ENCODE results near the gene SPR.

DNA sequence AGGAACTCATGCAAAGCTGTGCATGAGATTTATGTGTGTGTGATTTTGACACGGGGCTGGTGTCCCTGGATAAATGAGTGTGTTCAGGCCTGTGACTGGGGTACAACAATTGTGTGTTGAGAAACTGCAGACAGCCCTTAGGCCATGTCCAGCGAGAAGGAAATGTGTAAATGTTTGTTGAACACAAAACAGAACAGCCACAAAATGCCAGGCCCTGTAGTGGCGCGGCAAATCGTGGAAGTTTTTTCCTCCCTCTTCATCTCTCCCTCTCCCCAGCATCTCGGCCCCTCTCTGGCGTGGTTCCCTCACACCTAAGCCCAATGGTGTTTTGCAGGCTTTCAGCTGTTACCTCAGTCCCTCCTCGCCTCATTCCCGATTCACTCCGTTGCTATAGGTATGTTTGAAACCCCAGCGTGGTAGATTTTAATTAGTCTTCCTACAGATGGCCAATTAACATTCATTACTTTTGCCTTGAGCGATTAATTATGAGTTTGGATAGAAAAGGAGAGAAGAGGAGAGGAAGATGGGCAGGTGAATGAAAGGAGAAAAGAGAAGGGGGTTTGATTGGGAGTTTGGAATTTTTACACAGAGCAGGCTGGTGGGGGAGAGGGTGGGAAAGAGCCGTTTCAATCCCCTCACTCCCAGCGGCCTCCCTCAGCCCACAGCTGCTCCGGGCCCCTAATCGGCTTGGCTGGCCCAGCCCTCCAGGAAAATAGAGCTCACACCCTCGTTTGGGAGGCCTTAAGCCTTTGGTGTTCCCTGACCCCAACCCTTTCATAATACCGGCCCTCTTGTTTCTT is 10.8 kb downstream of the SPR start:
- TF ChIP-seq POLR2A (IDR thresholded peaks at IDR 0.05; ENCODE audit: low read depth) (no peak), EP300 (IDR thresholded peaks at IDR 0.05) (no peak)
- TF ChIP-seq, protein P1, sequence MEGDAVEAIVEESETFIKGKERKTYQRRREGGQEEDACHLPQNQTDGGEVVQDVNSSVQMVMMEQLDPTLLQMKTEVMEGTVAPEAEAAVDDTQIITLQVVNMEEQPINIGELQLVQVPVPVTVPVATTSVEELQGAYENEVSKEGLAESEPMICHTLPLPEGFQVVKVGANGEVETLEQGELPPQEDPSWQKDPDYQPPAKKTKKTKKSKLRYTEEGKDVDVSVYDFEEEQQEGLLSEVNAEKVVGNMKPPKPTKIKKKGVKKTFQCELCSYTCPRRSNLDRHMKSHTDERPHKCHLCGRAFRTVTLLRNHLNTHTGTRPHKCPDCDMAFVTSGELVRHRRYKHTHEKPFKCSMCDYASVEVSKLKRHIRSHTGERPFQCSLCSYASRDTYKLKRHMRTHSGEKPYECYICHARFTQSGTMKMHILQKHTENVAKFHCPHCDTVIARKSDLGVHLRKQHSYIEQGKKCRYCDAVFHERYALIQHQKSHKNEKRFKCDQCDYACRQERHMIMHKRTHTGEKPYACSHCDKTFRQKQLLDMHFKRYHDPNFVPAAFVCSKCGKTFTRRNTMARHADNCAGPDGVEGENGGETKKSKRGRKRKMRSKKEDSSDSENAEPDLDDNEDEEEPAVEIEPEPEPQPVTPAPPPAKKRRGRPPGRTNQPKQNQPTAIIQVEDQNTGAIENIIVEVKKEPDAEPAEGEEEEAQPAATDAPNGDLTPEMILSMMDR (IDR thresholded peaks at IDR 0.05) = no peak

All from esophagus muscularis mucosa (tissue), 4 donors.